GM03348 (cell line): ENCODE results near the gene TMEM220.
A peak's percentile ranks its signal among the peaks of the same experiment; 100 is the strongest.
"Not testable (repeated sequence)": the region's sequence is repeated elsewhere in the genome, so short reads cannot be mapped to it uniquely, and the experiment has no call there.

Source experiments
- DNase-seq: peaks from one replicate; pipeline ENCODE4 v3.0.0; 2012; ENCODE audit warnings: low spot score

The TMEM220 gene

DNA sequence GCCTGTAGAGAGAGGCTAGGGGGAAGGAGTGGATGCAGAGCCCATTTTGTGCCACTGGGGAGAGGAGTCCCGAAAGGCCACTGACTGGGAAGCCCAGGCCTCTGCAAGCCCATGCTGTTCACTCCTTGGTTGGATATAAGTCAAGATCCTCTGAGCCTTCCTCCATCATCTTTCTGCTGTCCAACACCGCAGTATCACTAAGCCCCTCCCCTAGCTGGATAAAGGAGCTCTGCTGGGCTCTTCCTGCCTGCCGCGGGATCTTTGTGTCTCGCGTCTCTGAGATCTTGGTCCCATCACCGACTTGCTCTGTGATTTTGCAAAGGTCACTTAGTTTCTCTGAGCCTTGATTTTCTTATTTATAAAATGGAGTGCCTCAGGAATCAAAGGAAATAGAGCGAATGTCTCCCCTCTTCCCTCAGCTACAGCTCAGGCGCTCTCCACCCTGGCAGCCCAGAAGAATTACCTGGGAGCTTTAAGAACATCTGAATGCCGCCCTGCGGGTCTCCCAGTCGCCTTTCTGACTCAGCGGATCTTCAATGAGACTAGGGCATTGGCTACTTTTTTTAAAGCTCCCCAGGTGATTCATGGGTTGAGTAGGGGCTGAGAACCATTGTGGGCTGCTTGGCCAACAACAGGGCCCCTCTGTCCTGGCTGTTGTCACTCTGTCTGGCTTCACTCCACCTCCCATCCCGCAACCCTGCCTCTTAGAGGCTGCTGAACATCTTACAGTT lies 25.2 kb upstream of the TMEM220 start:
- no peak for DNase-seq

GRCh38 chr17:10754109-10754508 lies 24.3 kb upstream of the TMEM220 start:
- peak; percentile 29 for DNase-seq

- DNase-seq: no peak
Measured at GRCh38 chr17:10752696-10753095, 22.9 kb upstream of the TMEM220 start.

DNA sequence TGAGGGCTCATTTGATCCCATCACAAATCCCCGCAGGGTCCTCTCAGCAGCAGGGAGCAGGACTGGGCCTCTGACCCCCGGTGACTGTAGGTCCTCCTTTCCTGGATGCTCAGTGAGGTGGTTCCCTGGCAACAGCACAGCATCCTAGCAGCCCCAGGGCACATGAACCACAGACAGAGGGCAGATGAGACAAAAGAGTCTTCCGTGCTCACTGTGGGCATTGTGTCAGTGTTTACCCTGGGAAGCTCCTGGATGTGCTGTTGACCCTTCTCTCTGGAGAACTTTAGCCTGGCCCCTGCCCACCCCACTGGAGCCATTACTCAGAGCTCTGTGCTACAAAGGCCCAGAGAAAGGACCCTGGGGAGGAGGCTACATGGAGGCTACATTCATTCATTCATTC lies 21.7 kb upstream of the TMEM220 start:
- DNase-seq: no peak

- no peak for DNase-seq
Measured at GRCh38 chr17:10750210-10750609, 20.4 kb upstream of the TMEM220 start.

DNA sequence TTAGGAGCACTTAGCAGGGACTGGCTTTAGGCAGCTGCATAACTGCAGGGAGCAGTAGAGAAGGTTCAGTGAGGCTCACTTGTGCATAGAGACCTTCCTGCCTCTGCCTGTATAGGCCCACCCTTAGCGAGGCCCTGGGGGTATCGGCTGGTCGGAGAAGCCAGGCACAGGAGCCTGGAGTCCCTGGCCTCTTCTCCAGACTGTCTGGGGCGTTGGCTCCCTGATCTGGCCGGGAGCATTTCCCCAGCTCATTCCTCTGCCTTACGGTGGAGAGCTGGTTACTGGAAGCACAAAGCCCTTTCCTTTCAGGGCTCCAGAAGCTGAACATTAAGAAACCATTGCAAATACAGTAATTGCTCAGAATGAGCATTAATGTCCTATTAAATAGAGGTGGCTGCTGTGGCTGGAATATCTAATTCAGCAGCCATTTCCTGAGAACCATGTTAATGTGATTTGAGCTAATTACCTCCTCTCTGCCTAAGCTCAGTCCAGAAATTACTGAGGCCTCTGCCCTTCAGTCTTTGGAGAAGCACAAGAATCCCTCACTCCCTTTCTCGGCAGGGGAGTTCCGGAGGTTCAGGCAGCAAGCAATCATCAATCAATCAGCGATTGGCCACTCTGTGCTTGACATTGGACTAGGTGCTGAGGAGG lies 18.8 kb upstream of the TMEM220 start:
- peak; percentile 29 for DNase-seq

GRCh38 chr17:10745231-10745630 lies 15.4 kb upstream of the TMEM220 start:
- peak; percentile 74 for DNase-seq

- DNase-seq: no peak
Measured at GRCh38 chr17:10744501-10745000, 14.7 kb upstream of the TMEM220 start.

- peak; percentile 82 for DNase-seq
Measured at GRCh38 chr17:10743316-10744009, 13.6 kb upstream of the TMEM220 start.

GRCh38 chr17:10742431-10742830 lies 12.6 kb upstream of the TMEM220 start:
- no peak for DNase-seq

DNA sequence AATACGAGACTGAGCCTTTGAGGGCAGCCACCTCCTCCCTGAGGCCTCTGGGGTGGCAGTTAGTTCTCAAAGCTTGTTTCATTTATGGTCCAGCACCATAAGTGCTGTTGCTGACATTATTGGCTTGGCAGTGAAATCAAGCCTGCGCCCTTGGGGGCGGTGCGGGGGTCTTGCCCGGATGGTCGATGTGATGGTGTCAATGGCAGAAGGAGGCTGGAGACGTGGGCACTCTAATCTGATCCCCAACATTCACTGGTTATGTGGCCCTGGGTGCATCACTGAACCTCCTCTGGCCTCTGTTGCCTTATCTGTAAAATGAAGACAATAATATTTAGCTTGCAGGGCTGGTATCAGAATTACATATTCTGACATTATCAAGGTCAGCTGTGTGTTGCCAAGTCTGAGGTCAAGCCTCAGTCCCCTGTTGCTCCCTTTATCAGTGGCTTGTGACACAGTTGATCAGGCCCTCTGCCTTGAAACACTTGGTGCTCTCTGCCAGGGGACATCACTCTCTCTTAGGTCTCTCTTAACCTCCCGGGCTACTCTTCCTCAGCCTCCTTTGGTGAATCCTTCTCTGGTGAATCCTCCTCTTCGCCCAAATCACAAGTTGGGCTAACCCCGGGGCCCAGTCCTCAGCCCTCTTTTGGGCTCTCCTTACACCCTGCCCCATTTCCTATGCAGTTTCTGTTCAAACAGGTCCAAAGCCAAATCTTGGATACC lies 11.8 kb upstream of the TMEM220 start:
- DNase-seq: no peak

- no peak for DNase-seq
Measured at GRCh38 chr17:10739386-10739785, 9.6 kb upstream of the TMEM220 start.

DNA sequence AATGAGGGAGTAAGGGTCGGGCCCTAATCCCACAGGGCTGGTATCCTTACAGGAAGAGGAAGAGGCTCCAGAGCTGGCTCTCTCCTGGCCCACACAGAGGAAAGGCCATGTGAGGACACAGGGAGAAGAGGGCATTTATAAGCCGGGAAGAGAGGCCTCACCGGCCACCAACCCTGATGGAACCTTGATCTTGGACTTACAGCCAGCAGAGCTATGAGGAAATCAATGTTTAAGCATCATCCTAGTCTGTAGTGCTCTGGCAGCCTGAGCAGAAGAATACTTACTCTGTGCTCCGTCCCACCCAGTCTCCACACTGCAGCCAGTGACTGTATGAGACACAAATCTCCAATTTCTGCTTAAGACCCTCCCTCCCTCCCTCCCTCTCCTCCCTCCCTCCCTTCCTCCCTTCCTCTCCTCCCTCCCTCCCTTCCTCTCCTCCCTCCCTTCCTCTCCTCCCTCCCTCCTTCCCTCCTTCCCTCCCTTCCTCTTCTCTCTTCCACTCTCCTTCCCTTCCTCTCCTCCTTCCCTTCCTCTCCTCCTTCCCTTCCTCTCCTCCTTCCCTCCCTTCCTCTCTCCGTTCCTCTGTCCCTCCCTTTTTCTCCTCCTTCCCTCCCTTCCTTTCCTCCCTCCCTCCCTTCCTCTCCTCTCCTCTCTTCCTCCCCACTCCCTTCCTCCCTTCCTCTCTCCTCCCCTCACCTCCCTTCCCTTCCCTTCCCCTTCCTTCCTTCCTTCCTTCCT lies 8.9 kb upstream of the TMEM220 start:
- no peak for DNase-seq

DNA sequence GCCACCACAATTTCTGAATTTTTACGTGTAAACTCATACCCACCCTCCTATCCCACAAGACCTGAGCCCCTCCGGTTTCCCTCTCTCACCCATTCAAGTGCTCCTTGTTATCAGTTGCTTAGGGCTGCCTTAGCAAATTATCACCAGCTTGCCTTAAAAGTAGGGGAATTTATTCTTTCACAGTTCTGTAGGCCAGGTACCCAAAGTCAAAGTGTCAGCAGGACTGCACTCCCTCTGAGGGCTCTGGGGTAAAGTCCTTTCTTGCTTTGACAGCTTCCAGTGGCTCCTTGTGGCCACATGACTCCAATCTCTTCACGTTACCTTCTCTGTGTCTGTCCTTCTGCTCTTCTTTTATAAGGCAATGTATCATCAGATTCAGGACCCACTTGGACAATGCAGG lies 7.9 kb upstream of the TMEM220 start:
- no peak for DNase-seq

GRCh38 chr17:10737168-10737622 lies 7.4 kb upstream of the TMEM220 start:
- peak; percentile 85 for DNase-seq

GRCh38 chr17:10735821-10736220 lies 6.0 kb upstream of the TMEM220 start:
- no peak for DNase-seq

GRCh38 chr17:10735251-10735650 lies 5.4 kb upstream of the TMEM220 start:
- DNase-seq: no peak

GRCh38 chr17:10733666-10734065 lies 3.8 kb upstream of the TMEM220 start:
- DNase-seq: no peak

GRCh38 chr17:10732121-10732520 lies 2.3 kb upstream of the TMEM220 start:
- DNase-seq: not testable (repeated sequence)

DNA sequence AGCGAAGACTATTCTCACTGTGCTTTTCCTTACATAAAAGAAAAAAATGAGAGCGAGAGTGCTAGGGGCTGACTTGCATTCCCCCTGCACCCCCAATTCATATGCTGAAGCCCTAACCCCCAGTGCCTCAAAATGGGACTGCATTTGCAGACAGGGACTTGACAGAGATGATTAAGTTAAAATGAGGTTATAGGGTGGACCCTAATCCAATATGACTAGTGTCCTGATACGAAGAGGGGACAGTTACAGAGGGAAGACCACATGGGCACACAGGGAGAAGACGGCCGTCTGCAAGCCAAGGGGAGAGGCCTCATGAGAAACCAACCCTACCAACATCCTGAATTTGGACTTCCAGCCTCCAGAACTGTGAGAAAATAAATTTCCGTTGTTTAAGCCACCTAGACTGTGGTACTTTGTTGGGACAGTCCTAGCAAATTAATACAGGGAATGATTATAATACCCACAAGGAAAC lies 1.6 kb upstream of the TMEM220 start:
- DNase-seq: no peak

DNA sequence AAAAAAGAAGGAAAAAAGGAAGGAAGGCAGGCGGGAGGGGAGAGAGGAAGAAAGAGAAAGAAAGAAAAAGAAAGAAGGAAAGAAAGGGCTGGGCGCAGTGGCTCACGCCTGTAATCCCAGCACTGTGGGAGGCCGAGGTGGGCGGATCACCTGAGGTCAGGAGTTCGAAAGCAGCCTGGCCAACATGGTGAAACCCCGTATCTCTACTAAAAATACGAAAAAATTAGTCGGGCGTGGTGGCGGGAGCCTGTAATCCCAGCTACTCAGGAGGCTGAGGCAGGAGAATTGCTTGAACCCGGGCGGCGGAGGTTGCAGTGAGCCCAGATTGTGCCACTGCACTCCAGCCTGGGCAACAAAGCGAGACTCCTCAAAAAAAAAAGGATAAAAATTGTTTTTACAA lies 424 bp upstream of the TMEM220 start:
- DNase-seq: not testable (repeated sequence)
